ENCODE results near the gene CLDN4. TPM values are rescaled to one million over a fixed set of nuclear protein-coding genes. Genes with fewer than 3 reads are reported as not detected.

Gene CLDN4
- total RNA-seq, 1 experiment from 2014 or later, result 32.0 TPM

DNA sequence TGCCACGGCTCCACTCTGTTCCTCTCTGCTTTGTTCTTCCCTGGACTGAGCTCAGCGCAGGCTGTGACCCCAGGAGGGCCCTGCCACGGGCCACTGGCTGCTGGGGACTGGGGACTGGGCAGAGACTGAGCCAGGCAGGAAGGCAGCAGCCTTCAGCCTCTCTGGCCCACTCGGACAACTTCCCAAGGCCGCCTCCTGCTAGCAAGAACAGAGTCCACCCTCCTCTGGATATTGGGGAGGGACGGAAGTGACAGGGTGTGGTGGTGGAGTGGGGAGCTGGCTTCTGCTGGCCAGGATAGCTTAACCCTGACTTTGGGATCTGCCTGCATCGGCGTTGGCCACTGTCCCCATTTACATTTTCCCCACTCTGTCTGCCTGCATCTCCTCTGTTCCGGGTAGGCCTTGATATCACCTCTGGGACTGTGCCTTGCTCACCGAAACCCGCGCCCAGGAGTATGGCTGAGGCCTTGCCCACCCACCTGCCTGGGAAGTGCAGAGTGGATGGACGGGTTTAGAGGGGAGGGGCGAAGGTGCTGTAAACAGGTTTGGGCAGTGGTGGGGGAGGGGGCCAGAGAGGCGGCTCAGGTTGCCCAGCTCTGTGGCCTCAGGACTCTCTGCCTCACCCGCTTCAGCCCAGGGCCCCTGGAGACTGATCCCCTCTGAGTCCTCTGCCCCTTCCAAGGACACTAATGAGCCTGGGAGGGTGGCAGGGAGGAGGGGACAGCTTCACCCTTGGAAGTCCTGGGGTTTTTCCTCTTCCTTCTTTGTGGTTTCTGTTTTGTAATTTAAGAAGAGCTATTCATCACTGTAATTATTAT lies 1.2 kb downstream of the CLDN4 start (continued):
- TF ChIP-seq, protein P1, sequence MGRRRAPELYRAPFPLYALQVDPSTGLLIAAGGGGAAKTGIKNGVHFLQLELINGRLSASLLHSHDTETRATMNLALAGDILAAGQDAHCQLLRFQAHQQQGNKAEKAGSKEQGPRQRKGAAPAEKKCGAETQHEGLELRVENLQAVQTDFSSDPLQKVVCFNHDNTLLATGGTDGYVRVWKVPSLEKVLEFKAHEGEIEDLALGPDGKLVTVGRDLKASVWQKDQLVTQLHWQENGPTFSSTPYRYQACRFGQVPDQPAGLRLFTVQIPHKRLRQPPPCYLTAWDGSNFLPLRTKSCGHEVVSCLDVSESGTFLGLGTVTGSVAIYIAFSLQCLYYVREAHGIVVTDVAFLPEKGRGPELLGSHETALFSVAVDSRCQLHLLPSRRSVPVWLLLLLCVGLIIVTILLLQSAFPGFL (CRISPR knock-in tag; IDR thresholded peaks at IDR 0.05; ENCODE audit: borderline replicate concordance), result no peak
- TF ChIP-seq, protein P2, sequence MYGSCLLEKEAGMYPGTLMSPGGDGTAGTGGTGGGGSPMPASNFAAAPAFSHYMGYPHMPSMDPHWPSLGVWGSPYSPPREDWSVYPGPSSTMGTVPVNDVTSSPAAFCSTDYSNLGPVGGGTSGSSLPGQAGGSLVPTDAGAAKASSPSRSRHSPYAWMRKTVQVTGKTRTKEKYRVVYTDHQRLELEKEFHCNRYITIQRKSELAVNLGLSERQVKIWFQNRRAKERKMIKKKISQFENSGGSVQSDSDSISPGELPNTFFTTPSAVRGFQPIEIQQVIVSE (CRISPR knock-in tag; IDR thresholded peaks at IDR 0.05; ENCODE audit: borderline replicate concordance), result no peak
- no peak for TF ChIP-seq GTF2I (CRISPR knock-in tag; conservative IDR thresholded peaks at IDR 0.05)
- TF ChIP-seq ZNF121 (CRISPR knock-in tag; IDR thresholded peaks at IDR 0.05), result peak; percentile 94
- no peak for TF ChIP-seq TEAD1 (CRISPR knock-in tag; IDR thresholded peaks at IDR 0.05)
- TF ChIP-seq NFATC4 (CRISPR knock-in tag; IDR thresholded peaks at IDR 0.05), result no peak
- TF ChIP-seq NR2C2 (CRISPR knock-in tag; IDR thresholded peaks at IDR 0.05), result no peak
- TF ChIP-seq, protein P3, sequence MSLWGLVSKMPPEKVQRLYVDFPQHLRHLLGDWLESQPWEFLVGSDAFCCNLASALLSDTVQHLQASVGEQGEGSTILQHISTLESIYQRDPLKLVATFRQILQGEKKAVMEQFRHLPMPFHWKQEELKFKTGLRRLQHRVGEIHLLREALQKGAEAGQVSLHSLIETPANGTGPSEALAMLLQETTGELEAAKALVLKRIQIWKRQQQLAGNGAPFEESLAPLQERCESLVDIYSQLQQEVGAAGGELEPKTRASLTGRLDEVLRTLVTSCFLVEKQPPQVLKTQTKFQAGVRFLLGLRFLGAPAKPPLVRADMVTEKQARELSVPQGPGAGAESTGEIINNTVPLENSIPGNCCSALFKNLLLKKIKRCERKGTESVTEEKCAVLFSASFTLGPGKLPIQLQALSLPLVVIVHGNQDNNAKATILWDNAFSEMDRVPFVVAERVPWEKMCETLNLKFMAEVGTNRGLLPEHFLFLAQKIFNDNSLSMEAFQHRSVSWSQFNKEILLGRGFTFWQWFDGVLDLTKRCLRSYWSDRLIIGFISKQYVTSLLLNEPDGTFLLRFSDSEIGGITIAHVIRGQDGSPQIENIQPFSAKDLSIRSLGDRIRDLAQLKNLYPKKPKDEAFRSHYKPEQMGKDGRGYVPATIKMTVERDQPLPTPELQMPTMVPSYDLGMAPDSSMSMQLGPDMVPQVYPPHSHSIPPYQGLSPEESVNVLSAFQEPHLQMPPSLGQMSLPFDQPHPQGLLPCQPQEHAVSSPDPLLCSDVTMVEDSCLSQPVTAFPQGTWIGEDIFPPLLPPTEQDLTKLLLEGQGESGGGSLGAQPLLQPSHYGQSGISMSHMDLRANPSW (CRISPR knock-in tag; conservative IDR thresholded peaks at IDR 0.05; ENCODE audit: low read depth), result no peak
- TF ChIP-seq, protein P4, sequence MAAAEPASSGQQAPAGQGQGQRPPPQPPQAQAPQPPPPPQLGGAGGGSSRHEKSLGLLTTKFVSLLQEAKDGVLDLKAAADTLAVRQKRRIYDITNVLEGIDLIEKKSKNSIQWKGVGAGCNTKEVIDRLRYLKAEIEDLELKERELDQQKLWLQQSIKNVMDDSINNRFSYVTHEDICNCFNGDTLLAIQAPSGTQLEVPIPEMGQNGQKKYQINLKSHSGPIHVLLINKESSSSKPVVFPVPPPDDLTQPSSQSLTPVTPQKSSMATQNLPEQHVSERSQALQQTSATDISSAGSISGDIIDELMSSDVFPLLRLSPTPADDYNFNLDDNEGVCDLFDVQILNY (CRISPR knock-in tag; IDR thresholded peaks at IDR 0.05), result peak; percentile 22; the same call in 1 of the 2 replicates
- TF ChIP-seq, protein P5, sequence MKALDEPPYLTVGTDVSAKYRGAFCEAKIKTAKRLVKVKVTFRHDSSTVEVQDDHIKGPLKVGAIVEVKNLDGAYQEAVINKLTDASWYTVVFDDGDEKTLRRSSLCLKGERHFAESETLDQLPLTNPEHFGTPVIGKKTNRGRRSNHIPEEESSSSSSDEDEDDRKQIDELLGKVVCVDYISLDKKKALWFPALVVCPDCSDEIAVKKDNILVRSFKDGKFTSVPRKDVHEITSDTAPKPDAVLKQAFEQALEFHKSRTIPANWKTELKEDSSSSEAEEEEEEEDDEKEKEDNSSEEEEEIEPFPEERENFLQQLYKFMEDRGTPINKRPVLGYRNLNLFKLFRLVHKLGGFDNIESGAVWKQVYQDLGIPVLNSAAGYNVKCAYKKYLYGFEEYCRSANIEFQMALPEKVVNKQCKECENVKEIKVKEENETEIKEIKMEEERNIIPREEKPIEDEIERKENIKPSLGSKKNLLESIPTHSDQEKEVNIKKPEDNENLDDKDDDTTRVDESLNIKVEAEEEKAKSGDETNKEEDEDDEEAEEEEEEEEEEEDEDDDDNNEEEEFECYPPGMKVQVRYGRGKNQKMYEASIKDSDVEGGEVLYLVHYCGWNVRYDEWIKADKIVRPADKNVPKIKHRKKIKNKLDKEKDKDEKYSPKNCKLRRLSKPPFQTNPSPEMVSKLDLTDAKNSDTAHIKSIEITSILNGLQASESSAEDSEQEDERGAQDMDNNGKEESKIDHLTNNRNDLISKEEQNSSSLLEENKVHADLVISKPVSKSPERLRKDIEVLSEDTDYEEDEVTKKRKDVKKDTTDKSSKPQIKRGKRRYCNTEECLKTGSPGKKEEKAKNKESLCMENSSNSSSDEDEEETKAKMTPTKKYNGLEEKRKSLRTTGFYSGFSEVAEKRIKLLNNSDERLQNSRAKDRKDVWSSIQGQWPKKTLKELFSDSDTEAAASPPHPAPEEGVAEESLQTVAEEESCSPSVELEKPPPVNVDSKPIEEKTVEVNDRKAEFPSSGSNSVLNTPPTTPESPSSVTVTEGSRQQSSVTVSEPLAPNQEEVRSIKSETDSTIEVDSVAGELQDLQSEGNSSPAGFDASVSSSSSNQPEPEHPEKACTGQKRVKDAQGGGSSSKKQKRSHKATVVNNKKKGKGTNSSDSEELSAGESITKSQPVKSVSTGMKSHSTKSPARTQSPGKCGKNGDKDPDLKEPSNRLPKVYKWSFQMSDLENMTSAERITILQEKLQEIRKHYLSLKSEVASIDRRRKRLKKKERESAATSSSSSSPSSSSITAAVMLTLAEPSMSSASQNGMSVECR (CRISPR knock-in tag; IDR thresholded peaks at IDR 0.05; ENCODE audit: borderline replicate concordance), result peak; percentile 69; the same call in 1 of the 2 replicates
- TF ChIP-seq, protein P6, sequence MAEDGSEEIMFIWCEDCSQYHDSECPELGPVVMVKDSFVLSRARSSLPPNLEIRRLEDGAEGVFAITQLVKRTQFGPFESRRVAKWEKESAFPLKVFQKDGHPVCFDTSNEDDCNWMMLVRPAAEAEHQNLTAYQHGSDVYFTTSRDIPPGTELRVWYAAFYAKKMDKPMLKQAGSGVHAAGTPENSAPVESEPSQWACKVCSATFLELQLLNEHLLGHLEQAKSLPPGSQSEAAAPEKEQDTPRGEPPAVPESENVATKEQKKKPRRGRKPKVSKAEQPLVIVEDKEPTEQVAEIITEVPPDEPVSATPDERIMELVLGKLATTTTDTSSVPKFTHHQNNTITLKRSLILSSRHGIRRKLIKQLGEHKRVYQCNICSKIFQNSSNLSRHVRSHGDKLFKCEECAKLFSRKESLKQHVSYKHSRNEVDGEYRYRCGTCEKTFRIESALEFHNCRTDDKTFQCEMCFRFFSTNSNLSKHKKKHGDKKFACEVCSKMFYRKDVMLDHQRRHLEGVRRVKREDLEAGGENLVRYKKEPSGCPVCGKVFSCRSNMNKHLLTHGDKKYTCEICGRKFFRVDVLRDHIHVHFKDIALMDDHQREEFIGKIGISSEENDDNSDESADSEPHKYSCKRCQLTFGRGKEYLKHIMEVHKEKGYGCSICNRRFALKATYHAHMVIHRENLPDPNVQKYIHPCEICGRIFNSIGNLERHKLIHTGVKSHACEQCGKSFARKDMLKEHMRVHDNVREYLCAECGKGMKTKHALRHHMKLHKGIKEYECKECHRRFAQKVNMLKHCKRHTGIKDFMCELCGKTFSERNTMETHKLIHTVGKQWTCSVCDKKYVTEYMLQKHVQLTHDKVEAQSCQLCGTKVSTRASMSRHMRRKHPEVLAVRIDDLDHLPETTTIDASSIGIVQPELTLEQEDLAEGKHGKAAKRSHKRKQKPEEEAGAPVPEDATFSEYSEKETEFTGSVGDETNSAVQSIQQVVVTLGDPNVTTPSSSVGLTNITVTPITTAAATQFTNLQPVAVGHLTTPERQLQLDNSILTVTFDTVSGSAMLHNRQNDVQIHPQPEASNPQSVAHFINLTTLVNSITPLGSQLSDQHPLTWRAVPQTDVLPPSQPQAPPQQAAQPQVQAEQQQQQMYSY (CRISPR knock-in tag; IDR thresholded peaks at IDR 0.05), result 0 out of 2 replicates have a peak, but pooled peaks have one; percentile 18
